GM12865 (cell line): ENCODE results near the gene EYA4.

Experiments
- DNase-seq: peaks from one replicate; pipeline ENCODE4 v3.0.0; 2010; ENCODE audit warnings: low read depth
- H3K4me3 ChIP-seq: 2 replicates; pipeline ENCODE4 v1.5.1; 2011; ENCODE audit warnings: mild to moderate bottlenecking, low read depth, low read length, control low read depth
- TF ChIP-seq, protein P1 (sequence below): IDR thresholded peaks from 2 replicates; pipeline ENCODE4 v1.5.1; 2011; ENCODE audit warnings: low read length, control low read depth, low read depth, inconsistent platforms; ENCODE audit not compliant: insufficient read depth; ENCODE audit errors: missing control alignments

EYA4 gene

GRCh38 chr6:133266186-133266585, 25.0 kb downstream of the EYA4 start:
- no peak overlapping the region for H3K4me3 ChIP-seq
- TF ChIP-seq, protein P1, sequence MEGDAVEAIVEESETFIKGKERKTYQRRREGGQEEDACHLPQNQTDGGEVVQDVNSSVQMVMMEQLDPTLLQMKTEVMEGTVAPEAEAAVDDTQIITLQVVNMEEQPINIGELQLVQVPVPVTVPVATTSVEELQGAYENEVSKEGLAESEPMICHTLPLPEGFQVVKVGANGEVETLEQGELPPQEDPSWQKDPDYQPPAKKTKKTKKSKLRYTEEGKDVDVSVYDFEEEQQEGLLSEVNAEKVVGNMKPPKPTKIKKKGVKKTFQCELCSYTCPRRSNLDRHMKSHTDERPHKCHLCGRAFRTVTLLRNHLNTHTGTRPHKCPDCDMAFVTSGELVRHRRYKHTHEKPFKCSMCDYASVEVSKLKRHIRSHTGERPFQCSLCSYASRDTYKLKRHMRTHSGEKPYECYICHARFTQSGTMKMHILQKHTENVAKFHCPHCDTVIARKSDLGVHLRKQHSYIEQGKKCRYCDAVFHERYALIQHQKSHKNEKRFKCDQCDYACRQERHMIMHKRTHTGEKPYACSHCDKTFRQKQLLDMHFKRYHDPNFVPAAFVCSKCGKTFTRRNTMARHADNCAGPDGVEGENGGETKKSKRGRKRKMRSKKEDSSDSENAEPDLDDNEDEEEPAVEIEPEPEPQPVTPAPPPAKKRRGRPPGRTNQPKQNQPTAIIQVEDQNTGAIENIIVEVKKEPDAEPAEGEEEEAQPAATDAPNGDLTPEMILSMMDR = no peak
- DNase-seq = no peak

- no peak overlapping the region for H3K4me3 ChIP-seq
- TF ChIP-seq, protein P1 = no peak
- DNase-seq = no peak
Measured at GRCh38 chr6:133268621-133269020, 27.5 kb downstream of the EYA4 start.

DNA sequence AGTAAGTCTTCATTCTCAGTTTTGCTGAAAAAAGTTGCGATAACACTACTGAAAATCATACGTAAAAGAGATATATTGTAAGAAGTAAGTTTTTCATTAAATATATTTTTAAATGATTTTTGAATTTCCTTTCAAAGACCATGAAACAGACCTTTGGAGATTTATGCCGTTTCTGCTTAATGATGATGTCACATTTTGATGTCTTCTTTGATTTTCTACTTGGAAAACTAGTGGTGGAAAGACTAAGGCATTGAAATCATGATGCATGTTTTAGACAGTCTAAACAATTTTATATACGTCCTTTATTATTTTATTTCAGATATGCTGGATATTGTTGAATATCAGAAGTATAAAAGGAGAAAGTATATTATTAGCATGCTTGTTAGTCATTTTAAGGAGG, 33.7 kb downstream of the EYA4 start:
- no peak for DNase-seq
- no peak overlapping the region for H3K4me3 ChIP-seq
- TF ChIP-seq, protein P1 = no peak

DNA sequence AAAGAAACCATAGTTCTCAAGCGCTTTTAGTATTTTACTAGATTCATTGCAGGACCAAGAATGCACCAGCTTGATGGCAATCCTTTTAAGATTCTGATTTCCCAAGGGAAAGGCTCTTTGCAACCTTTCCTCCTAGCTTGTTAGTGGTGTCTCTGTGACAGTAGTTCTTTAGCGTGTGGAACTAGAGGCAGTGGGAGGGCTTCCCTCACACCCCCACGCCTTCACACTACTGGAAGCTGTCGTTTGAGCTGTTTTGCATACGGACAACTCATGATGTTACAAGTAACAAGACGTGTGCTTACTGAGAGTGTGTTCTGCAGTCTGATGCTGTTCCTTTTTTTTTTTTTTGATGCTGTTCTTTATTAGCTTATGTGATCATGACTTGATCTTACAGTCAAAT, 34.1 kb downstream of the EYA4 start:
- no peak for DNase-seq
- H3K4me3 ChIP-seq = no peak overlapping the region
- TF ChIP-seq, protein P1 = no peak

DNA sequence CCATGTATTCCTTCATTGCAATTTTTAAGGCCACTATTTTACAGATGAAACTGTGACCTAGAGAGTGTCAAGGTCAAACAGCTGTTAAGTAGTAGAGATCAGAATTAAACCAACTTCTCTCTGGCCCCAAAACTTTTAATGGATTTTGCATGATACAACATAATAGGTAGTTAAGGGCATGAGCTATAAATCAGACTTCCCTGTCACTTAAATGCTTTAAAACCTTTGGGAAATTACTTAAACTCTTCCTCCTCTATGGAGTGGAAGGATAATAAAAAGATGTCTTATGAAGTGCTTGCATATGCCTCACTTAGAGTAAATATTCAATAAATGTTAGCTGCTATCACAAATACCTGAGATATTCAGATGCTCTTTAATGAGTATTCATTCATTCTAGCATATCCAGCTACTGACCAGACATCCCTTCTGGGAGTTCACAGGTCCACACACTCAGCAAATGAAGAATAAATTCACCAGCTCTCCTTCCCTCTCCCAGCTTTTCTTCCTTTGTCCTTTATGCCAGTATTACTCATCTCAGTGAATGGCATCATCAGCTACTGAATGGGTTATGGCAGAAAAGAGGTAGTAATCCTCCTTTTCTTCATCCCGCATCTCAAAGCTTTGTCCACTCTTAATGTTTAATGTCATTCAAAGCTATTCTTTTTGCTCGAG, 36.2 kb downstream of the EYA4 start:
- no peak for DNase-seq
- no peak overlapping the region for H3K4me3 ChIP-seq
- TF ChIP-seq, protein P1 = no peak

GRCh38 chr6:133277900-133278545, 36.9 kb downstream of the EYA4 start:
- no peak overlapping the region for H3K4me3 ChIP-seq
- no peak for DNase-seq
- TF ChIP-seq, protein P1 = no peak
